GM18505 (cell line): ENCODE measurements around the gene CACNA1B.

Source experiments
- ATAC-seq: cut with Tn5 transposase; IDR thresholded peaks from one replicate; pipeline ENCODE4 v1.9.1; 2021; ENCODE audit not compliant: unreplicated experiment
- POLR2A ChIP-seq: IDR thresholded peaks from 4 replicates; pipeline ENCODE4 v1.6.1; 2011; ENCODE audit warnings: borderline replicate concordance; ENCODE audit not compliant: insufficient read depth, insufficient read length; ENCODE audit errors: extremely low read depth

The CACNA1B gene

GRCh38 chr9:138006576-138007233 is 129.1 kb downstream of the CACNA1B start:
- no peak for TF ChIP-seq POLR2A
- no peak for ATAC-seq

- TF ChIP-seq POLR2A, result no peak
- no peak for ATAC-seq
Observed at GRCh38 chr9:138007566-138007917, 130.0 kb downstream of the CACNA1B start.

GRCh38 chr9:138007918-138008841 is 130.6 kb downstream of the CACNA1B start:
- no peak for ATAC-seq
- no peak for TF ChIP-seq POLR2A

- TF ChIP-seq POLR2A, result no peak
- no peak for ATAC-seq
Observed at GRCh38 chr9:138009016-138009802, 131.6 kb downstream of the CACNA1B start.

- no peak for ATAC-seq
- no peak for TF ChIP-seq POLR2A
Observed at GRCh38 chr9:138009803-138010690, 132.5 kb downstream of the CACNA1B start.

- TF ChIP-seq POLR2A, result no peak
- no peak for ATAC-seq
Observed at GRCh38 chr9:138010861-138011260, 133.3 kb downstream of the CACNA1B start.

- TF ChIP-seq POLR2A, result no peak
Observed at GRCh38 chr9:138011951-138012500, 134.4 kb downstream of the CACNA1B start.

GRCh38 chr9:138013273-138013672 is 135.7 kb downstream of the CACNA1B start:
- TF ChIP-seq POLR2A, result no peak
- ATAC-seq, result no peak

More at GRCh38 chr9:138011951-138012500, 134.4 kb downstream of the CACNA1B start:
- no peak for ATAC-seq

- no peak for TF ChIP-seq POLR2A
- no peak for ATAC-seq
Observed at GRCh38 chr9:138013836-138014562, 136.4 kb downstream of the CACNA1B start.

- no peak for ATAC-seq
- TF ChIP-seq POLR2A, result no peak
Observed at GRCh38 chr9:138014563-138014945, 137.0 kb downstream of the CACNA1B start.

- ATAC-seq, result no peak
- no peak for TF ChIP-seq POLR2A
Observed at GRCh38 chr9:138015021-138015829, 137.6 kb downstream of the CACNA1B start.
